HEK293T (cell line): Measurements from ENCODE around the gene COL9A3.

Source experiments
- CTCF ChIA-PET: fragments of 350-600 bp; formaldehyde crosslinking; extraction: SDS; loops from one replicate; lab custom pipeline; 2021; ENCODE audit warnings: antibody characterized with exemption, inconsistent platforms; lab: Yijun Ruan, JAX
- POLR2A ChIA-PET: fragments of 350-600 bp; formaldehyde crosslinking; extraction: SDS; loops from one replicate; lab custom pipeline; 2020; ENCODE audit warnings: antibody characterized with exemption, inconsistent platforms; lab: Yijun Ruan, JAX
- DNase-seq: peaks from one replicate; pipeline ENCODE4 v3.0.0; 2012; ENCODE audit warnings: mixed read lengths; ENCODE audit errors: extremely low spot score
- ARNT ChIP-seq: fragments of 450-650 bp; IDR thresholded peaks from 2 replicates; pipeline ENCODE4 v1.6.1; 2017; ENCODE audit warnings: mild to moderate bottlenecking
- BHLHE40 ChIP-seq: fragments of 450-650 bp; IDR thresholded peaks from 2 replicates; pipeline ENCODE4 v1.6.1; 2016; ENCODE audit warnings: mild to moderate bottlenecking, moderate library complexity, borderline replicate concordance
- CTBP1 ChIP-seq: fragments of 450-650 bp; IDR thresholded peaks from 2 replicates; pipeline ENCODE4 v1.6.1; 2016; ENCODE audit warnings: borderline replicate concordance
- ELF4 ChIP-seq: fragments of 450-650 bp; IDR thresholded peaks from 2 replicates; pipeline ENCODE4 v1.6.1; 2017; ENCODE audit warnings: antibody characterized with exemption
- FOXA1 ChIP-seq: fragments of 450-650 bp; IDR thresholded peaks from 2 replicates; pipeline ENCODE4 v1.6.1; 2016; ENCODE audit warnings: mild to moderate bottlenecking
- FOXK2 ChIP-seq: fragments of 450-650 bp; IDR thresholded peaks from 2 replicates; pipeline ENCODE4 v1.6.1; 2016; ENCODE audit warnings: mild to moderate bottlenecking
- FOXM1 ChIP-seq: fragments of 450-650 bp; IDR thresholded peaks from 2 replicates; pipeline ENCODE4 v1.6.1; 2017; ENCODE audit warnings: mild to moderate bottlenecking, borderline replicate concordance
- HDGF ChIP-seq: fragments of 450-650 bp; IDR thresholded peaks from 2 replicates; pipeline ENCODE4 v1.6.1; 2017; ENCODE audit warnings: antibody characterized with exemption, borderline replicate concordance
- L3MBTL2 ChIP-seq: fragments of 450-650 bp; conservative IDR thresholded peaks from 2 replicates; pipeline ENCODE4 v1.6.1; 2016; ENCODE audit warnings: mild to moderate bottlenecking
- LEF1 ChIP-seq: fragments of 450-650 bp; IDR thresholded peaks from 2 replicates; pipeline ENCODE4 v1.6.1; 2017; ENCODE audit warnings: mild to moderate bottlenecking, borderline replicate concordance
- NFRKB ChIP-seq: fragments of 450-650 bp; IDR thresholded peaks from 2 replicates; pipeline ENCODE4 v1.6.1; 2016; ENCODE audit warnings: mild to moderate bottlenecking, moderate library complexity
- SP1 ChIP-seq: fragments of 450-650 bp; IDR thresholded peaks from 2 replicates; pipeline ENCODE4 v1.6.1; 2017
- SUZ12 ChIP-seq: fragments of 450-650 bp; IDR thresholded peaks from 2 replicates; pipeline ENCODE4 v1.6.1; 2016; ENCODE audit warnings: mild to moderate bottlenecking
- TARDBP ChIP-seq: fragments of 450-650 bp; IDR thresholded peaks from 2 replicates; pipeline ENCODE4 v1.6.1; 2016
- ZNF384 ChIP-seq: fragments of 450-650 bp; IDR thresholded peaks from 2 replicates; pipeline ENCODE4 v1.6.1; 2016
- TF ChIP-seq, protein P1 (sequence below): fragments of 450-650 bp; IDR thresholded peaks from 2 replicates; pipeline ENCODE4 v1.6.1; 2016

Gene COL9A3

DNA sequence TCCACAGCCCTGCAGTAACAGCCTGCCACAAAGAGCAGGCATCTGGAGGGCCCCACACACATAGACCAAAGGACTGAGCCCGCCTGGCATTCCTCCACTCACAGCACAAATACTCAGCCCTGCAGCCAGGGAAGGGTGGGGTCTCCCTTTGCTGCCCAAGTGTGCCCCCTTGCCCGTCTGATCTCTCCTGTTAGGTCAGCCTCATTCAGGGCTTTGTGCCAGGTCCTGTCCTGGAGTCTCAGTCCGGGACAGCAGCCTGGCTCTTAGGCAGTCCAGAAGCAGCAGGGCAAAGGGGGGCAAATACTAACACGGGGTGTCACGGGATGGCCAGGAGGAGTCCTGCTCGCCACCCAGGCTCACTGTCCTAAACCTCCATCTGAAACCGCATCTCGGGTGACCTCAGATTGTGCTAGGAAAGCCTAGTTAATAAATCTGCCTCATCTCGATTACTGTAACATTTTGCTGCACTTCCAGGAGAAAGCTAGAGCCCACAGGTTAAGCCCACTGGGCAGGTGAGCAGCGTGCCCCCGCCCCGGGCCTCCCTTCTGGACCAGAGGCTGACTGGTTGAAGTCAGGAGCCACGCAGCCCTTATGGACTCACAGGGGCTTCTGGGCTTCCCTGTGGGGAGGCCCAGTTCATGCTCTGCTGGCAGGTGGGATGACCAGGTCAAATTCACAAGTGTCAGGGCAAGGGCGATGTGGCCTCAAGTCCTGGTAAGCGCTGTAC, 15.4 kb upstream of the COL9A3 start:
- CTCF ChIA-PET: no interaction called here
- TF ChIP-seq ELF4 (no peak), SUZ12 (no peak), LEF1 (no peak), FOXA1 (no peak), FOXM1 (no peak), L3MBTL2 (no peak)
- POLR2A ChIA-PET: no interaction called here
- DNase-seq: no peak

DNA sequence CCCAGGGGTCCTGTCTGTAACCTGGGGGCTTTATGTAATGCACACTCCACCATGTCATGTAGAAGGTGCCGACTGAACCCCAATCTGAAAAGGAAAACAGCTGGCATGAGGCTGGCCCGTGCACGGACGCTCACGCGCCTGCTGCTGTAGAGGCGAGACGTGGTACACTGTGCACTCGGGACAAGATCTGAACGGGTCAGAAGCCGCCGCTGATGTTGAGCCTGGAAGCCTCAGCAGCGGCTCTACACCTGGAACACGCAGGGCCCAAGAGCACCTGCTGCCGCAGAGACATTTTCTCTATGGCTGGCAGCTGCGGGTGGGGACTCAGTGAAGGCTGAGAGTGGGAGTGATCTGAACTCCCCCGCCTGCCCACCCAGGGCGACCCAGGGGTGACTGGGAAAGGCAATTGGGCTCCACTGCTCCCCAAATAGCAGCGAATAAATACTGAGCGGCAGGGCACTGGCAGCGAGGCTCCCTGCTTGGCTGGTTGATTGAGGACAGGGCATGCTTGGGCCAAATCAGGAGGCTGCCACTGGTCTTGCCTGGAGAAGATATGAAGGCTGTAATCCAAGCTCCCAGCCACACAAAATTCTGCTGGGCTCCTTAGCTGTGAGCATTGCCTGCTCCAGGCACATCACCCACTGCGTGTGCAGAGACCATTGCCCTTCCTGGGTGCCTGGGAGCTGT, 14.7 kb upstream of the COL9A3 start:
- no peak for TF ChIP-seq ZNF384
- no peak for TF ChIP-seq FOXK2
- TF ChIP-seq LEF1: no peak
- no peak for TF ChIP-seq NFRKB
- no peak for TF ChIP-seq ARNT
- no peak for TF ChIP-seq FOXA1
- TF ChIP-seq BHLHE40: no peak
- TF ChIP-seq TARDBP: no peak
- no peak for TF ChIP-seq SP1
- TF ChIP-seq HDGF: no peak
- no peak for DNase-seq
- ChIA-PET POLR2A (interaction anchor here (3.5 kb wide), 1 partner anchor 7 kb away, joined by 25 read pairs; the partner anchor contains the start of gene MRGBP), CTCF (no interaction called here)

DNA sequence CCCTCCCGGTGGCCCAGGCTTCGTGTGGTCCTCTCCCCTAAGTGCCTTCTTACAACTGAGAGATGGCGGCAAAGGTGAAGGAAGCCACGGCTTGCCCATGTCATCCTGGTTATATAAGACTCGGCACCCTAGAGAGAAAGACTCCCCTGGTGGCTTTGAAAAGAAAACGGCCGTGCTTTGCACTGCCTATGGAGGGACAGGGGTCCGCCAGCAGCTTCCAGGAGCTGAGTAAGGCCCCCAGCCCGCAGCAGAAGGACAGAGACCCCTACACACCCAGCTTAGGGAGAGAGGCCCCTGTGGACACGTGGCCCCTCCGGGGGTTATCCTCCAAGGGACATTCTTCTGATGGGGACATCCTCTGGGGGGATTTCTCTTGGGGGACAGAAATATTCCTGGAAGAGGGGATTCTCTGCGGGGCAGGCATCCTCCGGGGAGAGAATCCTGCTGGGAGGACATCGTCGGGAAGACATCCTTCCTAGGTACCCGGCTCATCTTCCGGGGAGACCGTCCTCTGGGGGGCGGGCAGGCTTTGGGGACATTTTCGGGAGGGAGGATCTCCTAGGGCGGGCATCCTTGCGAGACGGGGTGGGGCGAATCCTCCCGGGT, 12.7 kb upstream of the COL9A3 start:
- ChIA-PET POLR2A (interaction anchor here (3.5 kb wide), 1 partner anchor 9 kb away, joined by 25 read pairs; the partner anchor contains the start of gene MRGBP), CTCF (interaction anchor here (0.6 kb wide), 1 partner anchor 18 kb away, joined by 4 read pairs; no protein-coding TSS in a partner anchor)
- no peak for TF ChIP-seq LEF1
- TF ChIP-seq CTBP1: no peak
- no peak for TF ChIP-seq BHLHE40
- TF ChIP-seq FOXA1: no peak
- TF ChIP-seq SUZ12: no peak
- TF ChIP-seq SP1: no peak
- no peak for TF ChIP-seq ELF4
- TF ChIP-seq HDGF: no peak
- TF ChIP-seq ZNF384: no peak
- TF ChIP-seq, protein P1, sequence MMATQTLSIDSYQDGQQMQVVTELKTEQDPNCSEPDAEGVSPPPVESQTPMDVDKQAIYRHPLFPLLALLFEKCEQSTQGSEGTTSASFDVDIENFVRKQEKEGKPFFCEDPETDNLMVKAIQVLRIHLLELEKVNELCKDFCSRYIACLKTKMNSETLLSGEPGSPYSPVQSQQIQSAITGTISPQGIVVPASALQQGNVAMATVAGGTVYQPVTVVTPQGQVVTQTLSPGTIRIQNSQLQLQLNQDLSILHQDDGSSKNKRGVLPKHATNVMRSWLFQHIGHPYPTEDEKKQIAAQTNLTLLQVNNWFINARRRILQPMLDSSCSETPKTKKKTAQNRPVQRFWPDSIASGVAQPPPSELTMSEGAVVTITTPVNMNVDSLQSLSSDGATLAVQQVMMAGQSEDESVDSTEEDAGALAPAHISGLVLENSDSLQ: no peak
- TF ChIP-seq FOXM1: no peak
- DNase-seq: no peak

DNA sequence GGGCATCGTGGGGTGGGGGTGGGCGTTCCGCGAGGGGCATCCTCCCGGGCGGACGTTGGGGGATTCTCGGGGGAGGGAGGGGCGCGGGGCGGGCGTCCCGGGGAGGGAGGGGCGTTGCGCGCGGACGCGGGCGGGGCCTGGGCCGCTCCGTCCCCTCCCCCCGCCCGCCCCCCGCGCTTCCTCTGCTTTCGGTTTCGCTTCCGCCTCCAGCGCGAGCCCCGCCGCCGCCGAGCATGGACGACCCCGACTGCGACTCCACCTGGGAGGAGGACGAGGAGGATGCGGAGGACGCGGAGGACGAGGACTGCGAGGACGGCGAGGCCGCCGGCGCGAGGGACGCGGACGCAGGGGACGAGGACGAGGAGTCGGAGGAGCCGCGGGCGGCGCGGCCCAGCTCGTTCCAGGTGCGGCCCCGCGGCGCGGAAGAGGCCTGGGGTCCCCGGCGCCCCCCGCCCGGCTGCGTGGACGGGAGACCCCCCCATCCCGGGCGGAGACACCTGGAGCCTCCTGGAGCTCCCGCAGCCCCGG, 12.2 kb upstream of the COL9A3 start, which contains the start of gene OGFR:
Gene OGFR, plus strand, starts transcription at position 209 of the 528 bp plus-strand sequence. Its CDS starts 25 bp downstream, at position 234.
- peak; percentile 68 for DNase-seq
- no peak for TF ChIP-seq CTBP1
- no peak for TF ChIP-seq SP1
- TF ChIP-seq TARDBP: no peak
- TF ChIP-seq L3MBTL2: no peak
- no peak for TF ChIP-seq SUZ12
- TF ChIP-seq ZNF384: no peak
- TF ChIP-seq LEF1: no peak
- no peak for TF ChIP-seq NFRKB
- TF ChIP-seq HDGF: no peak
- TF ChIP-seq, protein P1: no peak
- TF ChIP-seq FOXA1: no peak
- no peak for TF ChIP-seq ARNT
- no peak for TF ChIP-seq BHLHE40
- TF ChIP-seq FOXM1: no peak
- no peak for TF ChIP-seq ELF4
- ChIA-PET CTCF (no interaction called here), POLR2A (interaction anchor here (3.5 kb wide), 1 partner anchor 9 kb away, joined by 25 read pairs; the partner anchor contains the start of gene MRGBP)

DNA sequence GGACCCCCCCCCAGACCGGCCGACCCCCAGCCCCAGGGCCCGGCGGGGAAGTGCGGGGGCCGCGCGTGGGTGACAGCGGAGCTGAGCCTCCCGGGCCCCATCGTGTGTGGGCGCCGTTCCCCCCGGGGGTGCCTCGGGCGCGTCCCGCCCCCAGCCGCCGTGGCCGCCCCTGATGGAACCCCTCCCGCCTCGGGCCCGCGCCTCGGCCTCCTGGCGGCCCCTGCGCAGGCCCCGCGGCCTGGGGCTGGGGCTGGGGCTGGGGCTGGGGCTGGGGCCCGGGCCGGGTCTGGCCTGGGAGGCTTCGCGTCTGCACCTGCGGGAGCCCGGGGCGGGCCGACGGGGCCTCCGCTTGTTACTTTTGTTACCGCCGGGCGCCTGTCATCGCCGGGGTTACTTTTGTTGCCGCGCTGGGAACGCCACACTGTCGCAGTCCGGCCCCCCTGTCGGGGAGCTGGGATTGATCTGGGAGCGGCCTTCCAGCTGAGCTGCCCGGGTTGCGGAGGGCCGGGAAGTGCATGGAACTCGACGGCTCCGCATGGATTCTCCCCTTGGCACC, 11.6 kb upstream of the COL9A3 start:
- ChIA-PET CTCF (interaction anchor here (1.0 kb wide), 1 partner anchor 42 kb away, joined by 3 read pairs; no protein-coding TSS in a partner anchor), POLR2A (interaction anchor here (3.5 kb wide), 1 partner anchor 10 kb away, joined by 25 read pairs; the partner anchor contains the start of gene MRGBP)
- DNase-seq: no peak
- no peak for TF ChIP-seq HDGF
- TF ChIP-seq ARNT: no peak
- no peak for TF ChIP-seq SP1
- no peak for TF ChIP-seq ZNF384
- no peak for TF ChIP-seq NFRKB
- no peak for TF ChIP-seq FOXK2
- no peak for TF ChIP-seq L3MBTL2
- no peak for TF ChIP-seq TARDBP
- TF ChIP-seq ELF4: no peak
- no peak for TF ChIP-seq SUZ12
- no peak for TF ChIP-seq FOXA1
- TF ChIP-seq LEF1: no peak
- TF ChIP-seq, protein P1: no peak
- no peak for TF ChIP-seq BHLHE40
- TF ChIP-seq FOXM1: no peak
